A549 (cell line): ENCODE measurements around the gene FAM107B. TPM values are rescaled to one million over a fixed set of nuclear protein-coding genes. Genes with fewer than 3 reads are reported as not detected.
A peak's percentile ranks its signal among the peaks of the same experiment; 100 is the strongest.

Experiments used
- ATAC-seq, 2 experiments: fragments of 200-7000 bp in 1 of 2; fragments of >200 bp in 1 of 2; cut with Nextera tagmentation in 1 of 2; cut with Tn5 transposase in 1 of 2; 3 replicates each; pipeline versions ENCODE4 v1.8.0 to v1.9.1; 2018 to 2020; ENCODE audit warnings: mild to moderate bottlenecking in 1 of 2, moderate library complexity in 1 of 2
- CTCF ChIA-PET: fragments of 300-600 bp; sonication (Branson Sonifier 250); formaldehyde crosslinking; extraction: SDS; loops from one replicate; lab custom pipeline; 2021; ENCODE audit warnings: antibody characterized with exemption, inconsistent platforms; lab: Yijun Ruan, JAX
- POLR2A ChIA-PET: fragments of 350-600 bp; formaldehyde crosslinking; extraction: SDS; loops from one replicate; lab custom pipeline; 2021; ENCODE audit warnings: antibody characterized with exemption, inconsistent platforms; lab: Yijun Ruan, JAX
- DNase-seq, 2 experiments: peaks; one replicate each; pipeline versions ENCODE4 v3.0.0 to v3.0.0-alpha.2; 2011 to 2016; ENCODE audit warnings: low read depth in 1 of 2, low spot score in 1 of 2
- FAIRE-seq: peaks from 2 replicates; lab custom pipeline; 2011; peaks lifted over from hg19 to GRCh38; lab: Jason Lieb, UNC
- H3K27ac ChIP-seq, 2 experiments: fragments of >200 bp; sonication (Bioruptor Twin); formaldehyde crosslinking; 3 replicates each; pipeline ENCODE4 v1.5.1; 2016 to 2017
- H3K4me1 ChIP-seq: fragments of >200 bp; sonication (Bioruptor Twin); formaldehyde crosslinking; 3 replicates; pipeline ENCODE4 v1.6.1; 2016
- H3K4me2 ChIP-seq: fragments of >200 bp; sonication (Bioruptor Twin); formaldehyde crosslinking; 3 replicates; pipeline ENCODE4 v1.6.1; 2016
- H3K4me3 ChIP-seq: fragments of >200 bp; sonication (Bioruptor Twin); formaldehyde crosslinking; 3 replicates; pipeline ENCODE4 v1.5.1; 2016
- H3K9me3 ChIP-seq: fragments of >200 bp; sonication (Bioruptor Twin); formaldehyde crosslinking; 3 replicates; pipeline ENCODE4 v1.6.1; 2016
- CBX8 ChIP-seq: fragments of 200-600 bp; sonication (generic); IDR thresholded peaks from 2 replicates; pipeline ENCODE4 v1.6.1; 2016
- EHMT2 ChIP-seq: fragments of 200-600 bp; sonication (generic); IDR thresholded peaks from 2 replicates; pipeline ENCODE4 v1.6.1; 2016; ENCODE audit warnings: antibody characterized with exemption, low read depth, mild to moderate bottlenecking, moderate library complexity
- ELK1 ChIP-seq: fragments of 150-350 bp; IDR thresholded peaks from 2 replicates; pipeline ENCODE4 v1.6.1; 2014; ENCODE audit warnings: low read depth, mild to moderate bottlenecking, low read length
- FOSB ChIP-seq: fragments of 250-450 bp; sonication (Bioruptor Pico); IDR thresholded peaks from 2 replicates; pipeline ENCODE4 v1.5.0; 2020; ENCODE audit warnings: mild to moderate bottlenecking, moderate library complexity
- HEYL ChIP-seq: fragments of 250-450 bp; sonication (Bioruptor Pico); IDR thresholded peaks from 2 replicates; pipeline ENCODE4 v1.8.0; 2021; ENCODE audit warnings: mild to moderate bottlenecking, moderate library complexity
- HMGXB4 ChIP-seq: fragments of 250-450 bp; sonication (Bioruptor Pico); IDR thresholded peaks from 2 replicates; pipeline ENCODE4 v1.5.0; 2021; ENCODE audit warnings: mild to moderate bottlenecking, moderate library complexity, borderline replicate concordance
- KDM5A ChIP-seq: fragments of 200-600 bp; sonication (generic); IDR thresholded peaks from 2 replicates; pipeline ENCODE4 v1.6.1; 2016; ENCODE audit warnings: antibody characterized with exemption, mild to moderate bottlenecking
- NFE2L2 ChIP-seq: fragments of 150-350 bp; conservative IDR thresholded peaks from 2 replicates; pipeline ENCODE4 v1.6.1; 2014; ENCODE audit warnings: low read length
- NPAS2 ChIP-seq: fragments of 250-450 bp; sonication (Bioruptor Pico); IDR thresholded peaks from 2 replicates; pipeline ENCODE4 v1.8.0; 2022; ENCODE audit warnings: mild to moderate bottlenecking, moderate library complexity, borderline replicate concordance
- REST ChIP-seq: fragments of 200-600 bp; sonication (generic); IDR thresholded peaks from 2 replicates; pipeline ENCODE4 v1.6.1; 2016; ENCODE audit warnings: antibody characterized with exemption, mild to moderate bottlenecking, moderate library complexity
- RNF2 ChIP-seq: fragments of 200-600 bp; sonication (generic); IDR thresholded peaks from 2 replicates; pipeline ENCODE4 v1.6.1; 2016; ENCODE audit warnings: low read depth, mild to moderate bottlenecking, antibody characterized with exemption, moderate library complexity, borderline replicate concordance
- SREBF2 ChIP-seq: fragments of 450-650 bp; IDR thresholded peaks from 2 replicates; pipeline ENCODE4 v1.6.1; 2014; ENCODE audit warnings: mild to moderate bottlenecking, moderate library complexity
- TFCP2L1 ChIP-seq: fragments of 250-450 bp; sonication (Bioruptor Pico); IDR thresholded peaks from 2 replicates; pipeline ENCODE4 v1.5.0; 2021; ENCODE audit warnings: mild to moderate bottlenecking
- ZSCAN20 ChIP-seq: fragments of 250-450 bp; sonication (Bioruptor Pico); IDR thresholded peaks from 2 replicates; pipeline ENCODE4 v1.8.0; 2022; ENCODE audit warnings: mild to moderate bottlenecking, moderate library complexity
- WGBS: methylation state at CpG from one replicate; pipeline ENCODE4 v1.1.6; 2017; ENCODE audit errors: missing lambda C conversion rate; 5-methylcytosine and 5-hydroxymethylcytosine counted together
- polyA plus RNA-seq, 4 experiments: library from polyadenylated mRNA; depleted of rRNA in 3 of 4; stranded (reverse); fragments of >200 nt; fragmentation: RNase III in 1 of 4; extraction: RNeasy Plus Mini Kit Qiagen cat#74134 plus additional on column Dnase treatment in 1 of 4; gene quantifications; 2 replicates in 3 of 4; 3 replicates in 1 of 4; pipeline ENCODE4 v1.2.3, GENCODE V29; 2011 to 2017

The FAM107B gene
- polyA plus RNA-seq, 2 of the 4 experiments (the other 2 are of a cell fraction): 99.9 to 173 TPM

GRCh38 chr10:14652067-14652466 is 122.6 kb downstream of the FAM107B start:
- Histone ChIP-seq H3K4me2 (no peak overlapping the region), H3K4me1 (peaks cover 51% of the 10 kb centered on the region), H3K4me3 (no peak overlapping the region), H3K9me3 (no peaks in the 10 kb centered on the region), H3K27ac (peak overlapping the region; percentile 89 to 92; a peak in 5 of 6 replicates)
- 97% methylated on average over 3 of the region's 3 CpGs for WGBS
- ChIA-PET POLR2A (no interaction called here), CTCF (interaction anchor here (1.0 to 1.2 kb wide), 4 partner anchors 19 to 186 kb away, joined by 3 to 4 read pairs (median 4); partner anchors contain the start of genes CDNF, HSPA14 and MSANTD7)
- FAIRE-seq (no peak), ATAC-seq (no peak), DNase-seq (no peak)
- no peak for TF ChIP-seq NFE2L2
- no peak for TF ChIP-seq ZSCAN20 (CRISPR knock-in tag)

GRCh38 chr10:14649739-14650138 is 125.0 kb downstream of the FAM107B start:
- CTCF ChIA-PET: interaction anchor here (1.1 kb wide), 1 partner anchor 14 kb away, joined by 3 read pairs; no protein-coding TSS in a partner anchor
- ATAC-seq: no peak

More at GRCh38 chr10:14649739-14650138, 125.0 kb downstream of the FAM107B start:
- H3K27ac ChIP-seq: peak overlapping the region in 1 of 2 experiments; percentile 45; a peak in 3 of 6 replicates
- no peak overlapping the region for H3K4me2 ChIP-seq
- peaks cover 27% of the 10 kb centered on the region for H3K4me1 ChIP-seq
- POLR2A ChIA-PET: no interaction called here
- FAIRE-seq: no peak
- H3K4me3 ChIP-seq: no peak overlapping the region
- WGBS: 78% methylated on average over 4 of the region's 4 CpGs
- TF ChIP-seq CBX8 (no peak), HMGXB4 (CRISPR knock-in tag) (no peak), FOSB (CRISPR knock-in tag) (no peak), TFCP2L1 (CRISPR knock-in tag) (no peak), ELK1 (no peak), KDM5A (no peak), SREBF2 (no peak), HEYL (no peak), EHMT2 (no peak), REST (no peak), RNF2 (no peak), NPAS2 (CRISPR knock-in tag) (no peak)
- no peaks in the 10 kb centered on the region for H3K9me3 ChIP-seq
- no peak for DNase-seq
